Suppressor macrophage treated with lipopolysaccharide for 4 hours (primary cell): ENCODE measurements around the gene CPEB1.
A peak's percentile ranks its signal among the peaks of the same experiment; 100 is the strongest.
"Not testable (repeated sequence)": the region's sequence is repeated elsewhere in the genome, so short reads cannot be mapped to it uniquely, and the experiment has no call there.

ENCODE experiments used
- DNase-seq: peaks from one replicate; pipeline ENCODE4 v3.0.0-alpha.2; 2020

Gene CPEB1

DNA sequence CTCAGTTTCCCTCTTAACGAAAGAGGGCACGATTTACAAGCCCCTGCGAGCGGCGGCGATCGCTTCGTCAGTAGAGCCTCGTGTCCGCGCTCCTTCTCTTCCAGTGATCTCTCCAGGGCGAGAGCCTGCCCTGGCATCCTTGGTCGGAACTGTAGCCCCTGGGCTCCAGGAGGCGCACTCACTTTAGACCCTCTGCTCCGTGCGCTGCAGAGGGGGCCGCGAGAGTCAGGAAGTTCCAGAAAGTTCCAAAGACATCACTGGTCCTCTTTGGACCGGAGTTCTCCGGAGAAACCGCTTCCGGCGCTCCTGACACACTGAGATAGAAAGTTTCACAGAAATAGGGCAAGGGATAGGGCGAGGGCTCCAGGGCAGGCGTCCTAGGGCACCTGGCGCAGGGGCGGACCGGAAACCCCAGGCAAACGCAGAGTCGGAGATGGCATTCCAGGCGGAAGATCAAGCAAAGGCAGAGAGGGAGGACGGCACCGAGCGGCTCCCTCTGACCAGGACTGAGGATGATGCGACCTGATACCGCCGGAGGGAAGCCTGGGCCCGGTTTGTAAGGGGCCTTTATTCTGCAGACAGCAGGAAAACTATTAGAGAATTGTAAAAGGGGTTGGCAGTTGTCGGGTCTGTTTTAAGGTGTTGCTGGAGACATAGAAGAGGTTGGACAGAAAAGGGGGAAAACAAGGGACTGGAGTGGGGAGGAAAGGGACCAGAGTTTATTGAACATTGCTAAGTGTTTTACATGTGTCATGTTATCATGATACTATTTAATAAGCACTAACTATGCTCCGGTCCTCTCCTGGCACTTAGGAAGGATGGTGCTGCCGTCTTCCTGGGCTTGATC lies 1.3 kb upstream of the CPEB1 start:
- no peak for DNase-seq

DNA sequence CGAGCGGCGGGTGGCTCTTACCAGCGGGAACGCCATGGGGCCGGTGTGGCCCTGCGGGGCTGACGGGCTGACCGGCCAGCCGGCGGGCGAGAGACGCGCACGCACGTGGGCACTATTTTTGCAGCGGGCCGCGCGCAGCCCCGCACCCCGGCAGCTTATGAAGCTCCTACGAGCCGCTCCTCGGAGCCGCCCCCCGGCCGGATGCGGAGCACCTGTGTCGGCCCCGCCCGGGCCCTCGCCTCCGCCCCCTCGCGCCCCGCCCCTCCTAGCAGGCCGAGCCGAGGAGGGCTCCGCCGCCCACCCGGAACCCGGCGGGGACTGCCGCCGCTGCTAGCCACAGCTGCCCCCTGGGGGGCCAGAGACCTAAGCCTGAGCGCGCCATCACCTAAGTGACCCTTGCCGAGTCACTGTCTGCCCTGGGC lies 683 bp upstream of the CPEB1 start:
- DNase-seq: no peak

DNA sequence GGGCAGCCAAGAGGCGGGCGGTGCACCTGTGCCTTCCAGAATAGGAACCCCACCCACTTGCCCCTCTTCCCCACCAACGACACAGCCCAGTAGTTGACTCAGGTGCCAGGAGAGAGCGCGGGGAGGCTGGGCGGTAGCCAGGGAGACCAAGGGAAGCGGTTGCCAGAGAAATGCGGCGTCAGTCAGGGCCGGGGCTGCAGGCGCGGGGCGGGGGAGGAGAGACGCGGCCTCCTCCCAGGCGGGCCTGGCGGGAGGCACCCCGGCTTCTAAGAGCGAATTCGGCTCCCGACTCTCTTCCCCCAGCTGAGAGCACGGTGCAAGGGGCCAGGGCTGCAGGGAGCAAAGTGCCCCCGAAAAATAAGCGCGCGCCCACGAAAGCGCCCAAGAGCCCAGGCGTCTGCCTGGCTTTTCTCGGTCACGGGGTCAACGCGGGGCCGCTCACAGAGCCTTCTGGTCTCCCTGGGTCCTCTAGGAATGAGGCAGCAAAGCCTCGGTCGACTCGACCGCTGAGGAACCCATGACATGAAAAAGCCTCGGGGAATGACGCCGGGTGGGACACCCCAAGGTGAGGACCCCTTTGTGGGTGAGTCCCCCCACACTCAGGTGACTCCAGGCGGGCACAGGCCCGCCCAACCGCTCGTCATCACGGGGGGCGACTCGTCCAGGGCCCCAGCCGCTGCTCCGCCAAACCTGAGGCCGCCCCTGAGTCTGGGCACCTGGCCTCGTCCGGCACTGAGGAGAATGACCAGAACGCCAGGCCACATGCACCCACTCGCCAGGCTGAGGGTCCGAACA lies 716 bp downstream of the CPEB1 start:
- DNase-seq: no peak

DNA sequence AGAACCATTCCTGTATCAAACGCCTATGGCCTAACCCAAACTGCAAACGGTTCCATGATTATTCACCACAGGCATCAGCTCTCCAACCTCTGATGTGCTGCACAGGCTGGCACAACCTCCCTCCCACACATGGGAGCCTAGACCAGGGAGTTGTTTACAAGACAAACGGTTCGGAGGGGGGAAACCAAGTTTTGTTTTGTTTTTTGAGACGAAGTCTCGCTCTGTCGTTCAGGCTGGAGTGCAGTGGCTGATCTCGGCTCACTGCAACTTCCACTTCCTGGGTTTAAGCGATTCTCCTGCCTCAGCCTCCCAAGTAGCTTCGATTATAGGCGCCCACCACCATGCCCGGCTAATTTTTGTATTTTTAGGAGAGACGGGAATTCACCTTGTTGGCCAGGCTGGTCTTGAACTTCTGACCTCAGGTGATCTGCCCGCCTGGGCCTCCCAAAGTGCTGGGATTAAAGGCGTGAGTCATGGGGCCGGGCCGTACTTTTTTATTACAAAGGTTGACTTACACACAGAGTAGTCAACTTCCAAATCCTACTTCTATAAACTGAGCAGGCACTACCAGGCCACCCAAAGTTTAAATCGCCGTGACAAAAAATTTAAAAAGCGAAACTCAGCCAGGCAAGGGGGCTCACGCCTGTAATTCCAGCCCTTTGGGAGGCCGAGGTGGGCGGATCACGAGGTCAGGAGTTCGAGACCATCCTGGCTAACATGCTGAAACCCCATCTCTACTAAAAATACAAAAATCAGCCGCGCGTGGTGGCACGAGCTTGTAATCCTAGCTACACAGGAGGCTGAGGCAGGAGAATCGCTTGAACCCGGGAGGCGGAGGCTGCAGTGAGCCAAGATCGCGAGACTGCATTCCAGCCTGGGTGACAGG lies 2.0 kb downstream of the CPEB1 start:
- not testable (repeated sequence) for DNase-seq

DNA sequence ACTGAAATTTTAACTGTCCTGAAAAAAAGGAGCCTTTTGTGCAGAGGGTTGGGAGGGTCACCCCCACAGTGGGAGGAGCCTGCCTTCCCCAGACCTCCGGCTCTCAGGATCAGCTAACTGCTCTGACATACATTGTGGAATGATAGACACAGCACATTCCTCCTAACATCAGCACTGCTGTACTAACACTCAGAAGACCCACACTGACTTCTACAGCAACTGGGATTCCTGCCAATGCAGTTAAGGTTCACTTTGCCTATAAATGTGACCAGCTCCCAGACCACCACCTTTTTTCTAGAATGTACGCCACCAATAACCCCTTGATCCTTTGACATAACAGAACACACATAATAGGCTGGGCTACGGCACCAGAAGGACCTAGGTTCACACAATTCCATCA lies 3.2 kb downstream of the CPEB1 start:
- DNase-seq: no peak

DNA sequence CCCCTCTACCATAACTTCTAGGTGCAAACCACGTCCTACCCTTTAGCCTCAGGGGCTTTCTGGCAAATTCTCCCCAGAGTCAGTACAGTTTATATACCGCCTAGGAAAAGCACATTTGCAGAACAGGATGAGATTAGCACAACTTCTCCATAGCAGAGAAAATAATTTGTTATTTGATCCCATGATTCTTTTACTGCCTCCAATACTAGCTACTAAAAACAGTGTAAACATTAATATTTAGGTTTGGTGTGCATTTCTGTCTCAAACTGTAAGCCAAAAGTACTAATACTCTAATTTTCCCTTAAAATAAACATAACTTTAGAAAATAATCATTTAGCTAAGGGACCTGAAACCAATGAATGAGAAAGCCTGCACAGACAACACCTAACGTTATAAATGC lies 4.5 kb downstream of the CPEB1 start:
- DNase-seq: no peak

DNA sequence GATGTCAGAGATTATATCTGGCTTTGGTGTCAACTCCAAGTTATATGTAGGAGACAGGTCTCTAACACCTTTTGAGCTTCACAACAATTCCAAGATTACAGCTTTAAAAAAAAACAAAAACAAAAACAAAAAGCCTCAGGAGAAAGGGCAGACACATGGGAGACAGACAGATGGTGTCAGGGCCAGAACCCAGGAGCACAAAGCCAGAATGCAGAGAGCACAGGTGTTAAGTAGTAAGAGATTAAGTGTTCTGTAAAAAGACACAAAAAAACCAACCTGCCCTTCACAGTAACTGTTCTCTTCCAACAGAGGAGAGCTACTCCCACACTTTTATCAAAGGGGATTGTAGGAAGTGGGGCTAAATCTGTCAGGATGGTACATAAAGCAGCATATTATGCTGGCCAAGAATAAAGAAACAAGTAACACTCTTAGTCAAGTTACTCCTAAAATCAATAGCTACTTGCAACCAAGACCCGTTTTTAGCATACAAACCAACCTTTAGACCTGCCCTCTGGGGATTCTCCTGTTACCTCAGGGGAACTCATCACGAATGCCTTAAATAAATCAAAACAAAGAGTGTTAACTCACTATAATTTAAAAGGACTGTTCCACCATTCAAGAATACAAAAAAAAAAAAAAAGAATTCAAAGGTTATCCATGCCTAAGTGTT lies 5.9 kb downstream of the CPEB1 start:
- no peak for DNase-seq

DNA sequence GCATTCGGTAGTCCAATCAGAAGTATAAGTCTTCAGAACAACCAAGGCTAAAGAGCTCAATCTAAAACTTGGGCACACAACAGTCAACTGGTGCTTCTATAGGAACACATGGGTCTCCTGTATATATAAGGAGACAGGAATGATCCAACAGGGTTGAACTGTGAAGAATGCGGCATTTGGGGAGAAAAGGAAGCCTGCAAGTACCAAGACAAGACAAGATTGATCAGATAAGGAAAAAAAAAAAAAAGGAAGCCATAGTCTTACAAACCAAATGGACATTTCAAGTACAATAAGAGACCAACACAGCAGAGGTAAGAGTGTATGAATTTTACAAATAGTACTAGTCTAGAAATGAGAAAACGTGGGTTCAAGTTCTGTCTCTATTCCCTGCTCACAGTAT lies 6.5 kb downstream of the CPEB1 start:
- no peak for DNase-seq

DNA sequence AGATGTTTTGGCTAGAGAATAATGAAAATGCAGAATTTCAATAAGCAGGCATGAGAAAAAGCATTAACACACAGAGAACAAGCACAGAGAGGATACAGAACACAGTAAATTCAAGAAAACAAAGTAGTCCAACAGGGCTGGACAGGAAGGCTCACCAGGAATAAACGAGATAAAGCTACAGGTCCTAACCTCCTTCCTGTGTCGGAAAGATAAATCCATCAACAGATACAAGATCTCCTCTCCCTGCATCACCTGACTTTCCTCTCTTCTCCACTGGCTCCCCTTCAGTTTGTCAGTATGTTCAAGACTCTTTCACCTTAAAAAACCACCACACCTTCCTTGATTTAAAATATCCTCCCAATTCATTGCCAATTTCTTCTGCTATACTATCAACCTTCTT lies 11.4 kb downstream of the CPEB1 start:
- DNase-seq: no peak

DNA sequence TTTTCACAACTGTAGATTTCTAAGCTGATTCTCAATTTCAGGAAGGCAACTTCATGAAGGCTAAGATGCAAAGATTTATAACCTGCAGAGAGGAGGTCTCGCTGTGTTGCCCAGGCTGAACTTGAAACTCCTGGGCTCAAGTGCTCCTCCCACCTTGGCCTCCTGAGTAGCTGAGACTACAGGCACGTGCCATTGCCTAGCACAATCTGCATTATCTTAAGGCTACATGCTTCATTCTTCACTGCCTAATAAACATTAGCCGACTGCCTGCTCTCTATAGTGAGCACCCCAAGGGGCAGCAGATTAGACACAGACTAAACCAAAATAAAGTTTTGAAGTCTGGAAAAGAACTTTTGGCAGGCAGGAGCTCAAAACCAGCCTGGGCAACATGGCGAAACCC lies 17.1 kb downstream of the CPEB1 start:
- DNase-seq: no peak

DNA sequence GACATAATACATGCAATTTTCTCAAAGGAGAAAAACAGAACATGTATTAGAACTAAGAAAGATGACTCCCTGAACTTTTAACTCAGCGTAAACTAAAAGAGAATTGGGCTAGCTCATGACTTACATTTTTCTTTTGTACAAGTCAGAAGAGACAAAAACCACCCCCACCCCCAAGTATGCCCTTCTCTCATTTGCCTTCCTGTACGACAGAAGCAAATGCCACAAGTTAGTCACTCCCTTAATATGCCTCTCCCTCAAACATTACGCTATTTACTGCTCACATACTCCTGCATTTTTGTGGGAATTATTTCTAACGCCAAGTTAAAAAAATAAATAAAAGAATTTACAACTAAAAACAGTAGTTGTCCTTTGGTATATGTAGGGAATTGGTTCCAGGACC lies 22.0 kb downstream of the CPEB1 start:
- DNase-seq: no peak

DNA sequence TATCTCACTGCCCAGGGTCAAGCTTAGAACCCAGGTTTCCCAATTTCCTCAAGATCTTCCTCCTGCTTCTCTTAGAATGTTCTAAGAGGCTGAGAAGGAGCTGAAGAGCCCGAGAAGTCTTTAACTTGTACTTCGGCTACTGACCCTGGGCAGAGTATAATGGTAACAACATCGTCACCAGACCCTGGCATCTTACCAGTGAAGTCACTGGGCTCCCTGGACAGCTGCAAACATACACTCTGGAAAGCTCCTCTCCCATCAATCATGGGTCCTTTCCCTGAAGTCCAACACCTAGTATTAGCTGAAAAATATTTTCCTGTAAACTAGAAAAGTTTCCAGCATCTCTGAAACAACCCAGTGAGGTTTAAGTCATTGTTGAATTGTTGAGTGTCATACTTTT lies 22.7 kb downstream of the CPEB1 start:
- DNase-seq: no peak

DNA sequence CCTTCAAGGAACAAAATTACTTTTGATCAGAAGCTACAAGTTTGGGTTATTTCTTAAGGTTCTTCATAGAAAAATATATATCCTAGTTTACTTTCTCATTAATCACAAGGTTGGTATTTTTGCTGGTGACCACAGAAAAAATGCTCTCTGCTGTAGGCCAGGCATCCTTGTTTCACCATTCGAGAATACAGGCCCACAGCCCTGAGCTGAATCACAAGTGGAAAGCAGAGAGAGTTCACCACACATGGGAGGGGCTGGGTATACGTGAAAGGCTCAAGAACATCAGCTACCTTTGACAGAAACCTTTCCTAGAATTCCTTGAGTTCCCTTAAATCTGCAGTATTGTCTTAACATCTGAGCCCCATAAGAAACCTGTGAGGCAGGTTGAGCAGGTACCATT lies 23.2 kb downstream of the CPEB1 start:
- no peak for DNase-seq

DNA sequence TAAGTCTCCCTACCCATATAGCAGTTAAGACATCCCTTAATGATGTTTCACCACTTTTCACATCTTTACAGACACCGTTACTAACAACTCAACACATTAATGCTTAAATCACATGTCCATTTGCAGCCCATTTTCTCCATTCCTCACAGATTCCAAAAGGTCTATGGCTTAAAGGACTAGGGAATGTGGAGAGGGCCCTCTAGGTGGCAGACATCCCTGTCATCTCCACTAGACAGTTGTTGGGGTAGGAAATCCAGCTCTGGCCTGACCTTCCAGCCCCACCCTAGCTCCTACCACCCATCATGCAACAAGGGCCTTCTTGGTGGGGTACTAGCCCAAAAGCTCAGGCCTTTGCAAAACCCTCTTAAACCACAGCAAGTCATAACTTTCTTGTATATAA lies 25.2 kb downstream of the CPEB1 start:
- DNase-seq: no peak

DNA sequence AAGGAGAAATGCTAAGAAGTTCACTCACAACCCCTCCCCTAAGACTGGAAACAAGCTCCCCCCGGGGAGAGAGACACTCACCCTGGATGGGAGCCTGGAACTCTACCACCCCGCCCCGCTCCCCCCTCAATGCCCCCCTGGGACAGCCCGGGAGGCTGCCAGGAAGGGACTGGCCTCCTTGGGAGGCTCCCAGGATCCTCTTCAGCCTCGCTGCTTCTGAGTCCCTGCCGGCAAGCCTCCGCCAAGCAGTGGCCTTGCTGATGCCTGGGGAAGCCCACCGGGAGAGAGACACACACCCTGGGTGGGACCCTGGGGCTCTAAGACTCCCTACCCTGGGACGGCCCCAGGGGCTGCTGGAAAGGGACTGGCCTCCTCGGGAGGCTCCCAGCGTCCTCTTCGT lies 33.4 kb downstream of the CPEB1 start:
- no peak for DNase-seq

DNA sequence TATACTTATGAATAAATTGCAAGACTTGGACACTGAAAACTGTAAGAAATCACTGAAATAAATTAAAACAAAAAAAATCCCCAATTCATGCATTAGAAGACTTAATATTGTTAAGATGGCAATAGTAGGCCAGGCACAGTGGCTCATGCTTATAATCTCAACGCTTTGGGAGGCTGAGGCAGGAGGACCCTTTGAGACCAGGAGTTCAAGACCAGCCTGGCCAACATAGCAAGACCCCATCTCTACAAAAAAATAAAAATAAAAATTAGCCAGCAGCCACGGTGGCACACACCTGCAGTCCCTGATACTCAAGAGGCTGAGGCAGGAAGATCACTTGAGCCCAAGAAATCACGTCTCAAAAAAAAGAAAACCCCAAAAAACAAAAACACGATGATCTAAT lies 35.8 kb downstream of the CPEB1 start:
- no peak for DNase-seq

DNA sequence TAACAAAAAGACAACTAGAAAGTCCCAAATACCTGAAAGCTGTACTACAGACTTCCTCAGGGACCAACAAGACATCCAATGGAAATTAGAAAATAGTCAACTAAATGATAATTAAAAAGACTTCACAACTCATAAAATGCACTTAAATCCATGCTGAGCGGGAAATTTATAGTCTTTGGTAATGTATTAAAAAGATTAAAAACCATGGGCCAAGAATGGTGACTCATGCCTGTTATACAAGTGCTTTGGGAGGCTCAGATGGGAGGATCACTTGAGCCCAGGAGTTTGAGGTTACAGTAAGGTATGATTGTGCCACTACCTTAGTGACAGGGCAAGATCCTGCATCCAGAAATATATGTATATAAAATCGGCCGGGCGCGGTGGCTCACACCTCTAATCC lies 45.0 kb downstream of the CPEB1 start:
- DNase-seq: no peak

DNA sequence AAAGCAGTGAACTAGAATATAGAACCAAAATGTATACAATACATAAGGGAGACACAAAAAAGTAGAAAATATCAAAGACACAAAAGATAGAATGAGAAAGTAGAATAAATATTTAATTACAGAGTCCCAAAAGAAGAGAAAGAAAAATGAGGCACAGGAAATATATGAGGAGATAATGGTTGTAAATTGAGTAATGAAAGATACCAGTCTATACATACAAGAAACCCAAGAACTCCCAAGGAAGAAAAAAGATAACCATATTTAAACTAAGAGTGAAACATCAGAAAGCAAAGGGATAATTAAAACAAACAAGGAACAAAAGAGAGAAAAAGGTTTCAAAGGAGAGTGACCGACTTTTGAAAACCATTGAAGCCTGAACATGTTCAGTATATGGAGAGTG lies 47.3 kb downstream of the CPEB1 start:
- DNase-seq: no peak

DNA sequence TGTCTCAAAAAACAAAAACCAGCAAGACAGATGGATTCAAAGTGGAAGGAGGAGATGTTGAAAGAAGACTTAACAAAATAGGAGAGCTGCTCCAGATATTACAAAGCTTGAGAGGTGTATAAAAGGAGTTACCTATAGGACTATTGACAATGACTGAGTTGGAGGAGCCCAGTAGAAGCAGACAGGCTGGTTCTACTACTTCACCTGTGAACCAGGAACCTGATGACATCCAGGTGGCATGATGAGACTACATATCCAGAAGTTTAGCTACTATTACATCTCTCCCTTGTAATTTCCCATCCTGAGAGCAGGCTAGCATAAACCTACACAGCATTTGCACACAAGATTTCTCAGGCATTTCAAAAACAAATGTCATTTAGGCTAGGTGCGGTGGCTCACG lies 49.3 kb downstream of the CPEB1 start:
- no peak for DNase-seq

DNA sequence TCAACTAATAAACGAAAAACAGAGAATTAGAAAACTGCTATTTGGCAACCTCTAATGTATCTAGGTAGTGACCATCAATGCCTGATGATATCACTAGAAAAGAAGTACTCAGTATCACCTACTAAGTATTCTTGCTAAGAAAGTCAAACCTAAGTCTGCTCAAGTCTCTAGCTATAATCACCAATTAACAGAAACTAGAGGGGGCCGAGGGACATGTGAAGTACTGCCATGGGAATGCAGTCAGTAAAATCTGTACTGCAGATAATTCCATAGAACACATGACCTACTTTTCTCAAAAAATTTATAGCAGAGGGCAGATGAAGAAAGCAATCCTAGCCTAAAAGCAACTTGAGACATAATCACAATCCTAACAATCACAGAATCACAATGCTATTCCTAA lies 51.4 kb downstream of the CPEB1 start:
- no peak for DNase-seq

DNA sequence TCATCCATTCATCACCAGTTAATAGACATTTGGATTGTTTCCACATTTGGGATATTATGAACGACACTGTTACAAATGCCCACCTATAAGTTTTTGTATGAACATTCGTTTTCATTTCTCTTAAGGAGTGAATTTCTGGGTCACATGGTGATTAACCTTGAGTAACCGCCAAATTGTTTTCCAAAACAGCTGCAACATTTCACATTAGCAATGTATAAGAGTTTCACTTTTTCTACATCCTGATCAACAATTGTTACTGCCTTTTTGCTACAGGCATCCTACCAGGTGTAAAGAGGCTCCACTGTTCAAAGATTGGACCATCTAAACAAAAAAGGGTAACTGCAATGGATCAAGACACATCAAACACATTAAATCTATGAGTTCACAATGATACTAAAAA lies 52.0 kb downstream of the CPEB1 start:
- DNase-seq: no peak

DNA sequence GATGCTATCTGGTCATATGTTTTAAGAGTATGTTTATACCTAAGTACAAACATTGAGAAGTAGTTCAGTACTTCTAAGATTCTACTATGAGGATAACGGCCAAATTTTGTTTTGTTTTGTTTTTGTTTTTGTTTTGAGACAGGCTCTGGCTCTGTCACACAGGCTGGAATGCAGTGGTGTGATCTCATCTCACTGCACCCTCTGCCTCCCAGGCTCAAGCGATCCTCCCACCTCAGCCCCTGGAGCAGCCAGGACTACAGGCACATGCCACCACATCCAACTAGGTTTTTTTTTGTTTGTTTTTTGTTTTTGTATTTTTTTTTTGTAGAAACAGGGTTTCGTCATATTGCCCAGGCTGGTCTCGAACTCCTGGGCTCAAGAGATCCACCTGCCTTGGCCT lies 59.4 kb downstream of the CPEB1 start:
- no peak for DNase-seq

DNA sequence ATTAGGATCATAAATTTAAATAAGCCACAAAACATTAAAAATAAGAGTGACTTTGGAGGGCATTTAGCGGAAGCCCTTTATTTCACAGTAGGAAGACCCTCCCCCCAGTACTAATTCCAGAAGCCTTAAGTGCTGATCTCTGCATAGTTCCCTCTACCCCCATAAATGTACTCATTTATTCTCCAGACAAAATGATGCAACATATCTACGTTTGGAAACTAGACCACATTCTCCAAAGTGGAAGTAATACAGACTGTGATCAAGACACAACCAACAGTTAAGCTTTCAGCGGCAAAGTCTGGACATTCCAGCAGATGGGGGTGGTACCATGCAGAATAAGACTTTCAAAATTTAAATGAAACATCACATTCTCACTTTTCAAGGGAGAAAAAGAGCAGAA lies 62.1 kb downstream of the CPEB1 start:
- DNase-seq: peak; percentile 40
